ENCODE results near the gene PTPRU.

GRCh38 chr1:29349871-29350491, 113.7 kb downstream of the PTPRU start:
- TF ChIP-seq CTCF (conservative IDR thresholded peaks at IDR 0.05; ENCODE audit: low read depth, low read length), result no peak
- TF ChIP-seq EZH2 (IDR thresholded peaks at IDR 0.05; ENCODE audit: borderline replicate concordance, low read depth, low read length, poor library complexity, severe bottlenecking), result no peak

All from A673 (cell line).